ENCODE results near the gene TMEM121.

Gene TMEM121

GRCh38 chr14:105487986-105488777 is 38.2 kb upstream of the TMEM121 start:
- no peak for DNase-seq (ENCODE audit: low read depth)
- no peak for TF ChIP-seq CTCF (IDR thresholded peaks at IDR 0.05; ENCODE audit: low read depth, low read length, missing control alignments)
- H3K4me3 ChIP-seq (ENCODE audit: low read depth, low read length): peak overlapping the region; percentile 85

- peak overlapping the region; percentile 85 for H3K4me3 ChIP-seq (ENCODE audit: low read depth, low read length)
- TF ChIP-seq CTCF (IDR thresholded peaks at IDR 0.05; ENCODE audit: low read depth, low read length, missing control alignments): no peak
- DNase-seq (ENCODE audit: low read depth): no peak
These were observed 37.4 kb upstream of the TMEM121 start for GRCh38 chr14:105488781-105489541.

- DNase-seq (ENCODE audit: low read depth): peak; percentile 84
- peak overlapping the region; percentile 85 for H3K4me3 ChIP-seq (ENCODE audit: low read depth, low read length)
- TF ChIP-seq CTCF (IDR thresholded peaks at IDR 0.05; ENCODE audit: low read depth, low read length, missing control alignments): peak; percentile 80
These were observed 36.7 kb upstream of the TMEM121 start for GRCh38 chr14:105489542-105490266.

GRCh38 chr14:105490267-105490571 is 36.2 kb upstream of the TMEM121 start:
- H3K4me3 ChIP-seq (ENCODE audit: low read depth, low read length): peak overlapping the region; percentile 85
- no peak for TF ChIP-seq CTCF (IDR thresholded peaks at IDR 0.05; ENCODE audit: low read depth, low read length, missing control alignments)
- DNase-seq (ENCODE audit: low read depth): no peak

GRCh38 chr14:105490572-105491365 is 35.6 kb upstream of the TMEM121 start, which contains the start of gene TEDC1:
TSS of gene TEDC1 (plus strand) at chr14:105491246. CDS start at chr14:105491376, 130 bp downstream.
- DNase-seq (ENCODE audit: low read depth): peak; percentile 100
- peak within 1 kb of the TSS; percentile 85 for H3K4me3 ChIP-seq (ENCODE audit: low read depth, low read length)
- TF ChIP-seq CTCF (IDR thresholded peaks at IDR 0.05; ENCODE audit: low read depth, low read length, missing control alignments): peak; percentile 76

GRCh38 chr14:105491366-105491973 is 34.9 kb upstream of the TMEM121 start:
- TF ChIP-seq CTCF (IDR thresholded peaks at IDR 0.05; ENCODE audit: low read depth, low read length, missing control alignments): no peak
- peak; percentile 54 for DNase-seq (ENCODE audit: low read depth)
- peak overlapping the region; percentile 81 for H3K4me3 ChIP-seq (ENCODE audit: low read depth, low read length)

All from GM12864 (cell line).